ENCODE results near the gene VPS29. TPM values are rescaled to one million over a fixed set of nuclear protein-coding genes. Genes with fewer than 3 reads are reported as not detected.
A peak's percentile ranks its signal among the peaks of the same experiment; 100 is the strongest.

The VPS29 gene
- polyA plus RNA-seq, 1 donor (not counting 4 experiments of a cell fraction or from before 2014, with no cell fraction given) = 219 TPM

- H3K4me2 ChIP-seq (ENCODE audit: control insufficient read depth, extremely low read depth, insufficient read depth, low read depth, low read length) = peak within 1 kb of the TSS; percentile 86
- peak within 1 kb of the TSS; percentile 92 for H3K9ac ChIP-seq (ENCODE audit: control insufficient read depth, extremely low read depth, insufficient read depth, low read length)
- H3K36me3 ChIP-seq (ENCODE audit: control insufficient read depth in 2 of 2, extremely low read depth in 1 of 2, insufficient read depth in 2 of 2, low read length in 2 of 2) = peaks cover 12 to 14% of the 10 kb centered on the region in 2 experiments
- no peaks in the 10 kb centered on the region for H3K9me3 ChIP-seq (ENCODE audit: control insufficient read depth, low read depth, low read length)
- dilution Hi-C loops (cut with MboI; ENCODE audit: extremely low pct_ligation_motif_present, low sequenced_read_pairs) = no loop called here
- no peaks in the 10 kb centered on the region for H3K27me3 ChIP-seq (ENCODE audit: control insufficient read depth, extremely low read depth, insufficient read depth, low read length)
- peaks cover 45% of the 10 kb centered on the region for H3K79me2 ChIP-seq (ENCODE audit: control insufficient read depth, insufficient read depth, low read length)
- no peaks in the 10 kb centered on the region for H4K20me1 ChIP-seq (ENCODE audit: control insufficient read depth, extremely low read depth, insufficient read depth, low read length)
- FAIRE-seq (peak; percentile 43), DNase-seq (ENCODE audit: low read depth, low spot score) (peak; percentile 71)
- peak within 1 kb of the TSS; percentile 86 for H2AFZ ChIP-seq (ENCODE audit: control insufficient read depth, low read length)
- peaks cover 3% of the 10 kb centered on the region for H3K4me1 ChIP-seq (ENCODE audit: control insufficient read depth, extremely low read depth, insufficient read depth, low read length)
- H3K27ac ChIP-seq (ENCODE audit: control insufficient read depth, insufficient read depth, low read length) = peak within 1 kb of the TSS; percentile 82
- TF ChIP-seq CTCF (optimal IDR thresholded peaks at IDR 0.05 in 1 of 3, IDR thresholded peaks at IDR 0.05 in 1 of 3, conservative IDR thresholded peaks at IDR 0.05 in 1 of 3; ENCODE audit: extremely low read depth in 1 of 3, insufficient read depth in 2 of 3, low read length in 3 of 3) = peak; percentile 91 to 94 (median 92)
- TF ChIP-seq EZH2 (IDR thresholded peaks at IDR 0.05; ENCODE audit: low read length) = no peak
- H3K4me3 ChIP-seq (ENCODE audit: control insufficient read depth in 2 of 3, extremely low read depth in 1 of 3, insufficient read depth in 2 of 3, low read depth in 1 of 3, low read length in 3 of 3) = peak within 1 kb of the TSS; percentile 89 to 99 (median 97)
- H3K9me1 ChIP-seq (ENCODE audit: control insufficient read depth, extremely low read depth, insufficient read depth, low read length) = no peaks in the 10 kb centered on the region
These were observed 52.0 kb downstream of the VPS29 start, which contains the start of gene ARPC3 for GRCh38 chr12:110449799-110450497. ARPC3 (minus strand) TSS chr12:110450337; CDS start chr12:110450260, 77 bp downstream.

GRCh38 chr12:110444455-110444854 is 57.5 kb downstream of the VPS29 start:
- H2AFZ ChIP-seq (ENCODE audit: control insufficient read depth, low read length) = no peak overlapping the region
- FAIRE-seq (no peak), DNase-seq (ENCODE audit: low read depth, low spot score) (no peak)
- no peak overlapping the region for H3K27ac ChIP-seq (ENCODE audit: control insufficient read depth, insufficient read depth, low read length)
- no peaks in the 10 kb centered on the region for H3K27me3 ChIP-seq (ENCODE audit: control insufficient read depth, extremely low read depth, insufficient read depth, low read length)
- no peak overlapping the region for H3K4me2 ChIP-seq (ENCODE audit: control insufficient read depth, extremely low read depth, insufficient read depth, low read depth, low read length)
- H3K9ac ChIP-seq (ENCODE audit: control insufficient read depth, extremely low read depth, insufficient read depth, low read length) = no peak overlapping the region
- H3K36me3 ChIP-seq (ENCODE audit: control insufficient read depth in 2 of 2, extremely low read depth in 1 of 2, insufficient read depth in 2 of 2, low read length in 2 of 2) = peaks cover 19 to 24% of the 10 kb centered on the region in 2 experiments
- no peak overlapping the region for H3K4me3 ChIP-seq (ENCODE audit: control insufficient read depth in 2 of 3, extremely low read depth in 1 of 3, insufficient read depth in 2 of 3, low read depth in 1 of 3, low read length in 3 of 3)
- H3K4me1 ChIP-seq (ENCODE audit: control insufficient read depth, extremely low read depth, insufficient read depth, low read length) = no peaks in the 10 kb centered on the region
- peaks cover 44% of the 10 kb centered on the region for H3K79me2 ChIP-seq (ENCODE audit: control insufficient read depth, insufficient read depth, low read length)
- H3K9me1 ChIP-seq (ENCODE audit: control insufficient read depth, extremely low read depth, insufficient read depth, low read length) = no peaks in the 10 kb centered on the region
- no peaks in the 10 kb centered on the region for H3K9me3 ChIP-seq (ENCODE audit: control insufficient read depth, low read depth, low read length)
- dilution Hi-C loops (cut with MboI; ENCODE audit: extremely low pct_ligation_motif_present, low sequenced_read_pairs) = no loop called here
- no peaks in the 10 kb centered on the region for H4K20me1 ChIP-seq (ENCODE audit: control insufficient read depth, extremely low read depth, insufficient read depth, low read length)
- TF ChIP-seq EZH2 (IDR thresholded peaks at IDR 0.05; ENCODE audit: low read length) (no peak), CTCF (optimal IDR thresholded peaks at IDR 0.05 in 1 of 3, IDR thresholded peaks at IDR 0.05 in 1 of 3, conservative IDR thresholded peaks at IDR 0.05 in 1 of 3; ENCODE audit: extremely low read depth in 1 of 3, insufficient read depth in 2 of 3, low read length in 3 of 3) (no peak)

Small RNA genes within 50 kb of the gene (small RNA-seq; reads per million reads assigned to genes)
- 0 reads per million in 3 experiments for gene RF00278 (ENCODE audit: insufficient read length in 3 of 3, low read depth in 3 of 3, low replicate concordance in 1 of 3)

Other genes with a start within 250 kb of the VPS29 start
- gene ATP2A2, start 220.9 kb downstream of the VPS29 start, polyA plus RNA-seq = 54.5 to 190 TPM (median 127 TPM) in 3 replicates
- 49.4 to 68.2 TPM (median 52.8 TPM) in 3 replicates for gene ANAPC7, start 98.4 kb downstream of the VPS29 start, polyA plus RNA-seq
- gene ARPC3, start 51.8 kb downstream of the VPS29 start, polyA plus RNA-seq = 90.0 to 139 TPM (median 106 TPM) in 3 replicates
- gene GPN3, start 33.9 kb downstream of the VPS29 start, polyA plus RNA-seq = 22.8 to 35.5 TPM (median 31.6 TPM) in 3 replicates
- gene FAM216A, start 33.3 kb downstream of the VPS29 start, polyA plus RNA-seq = 7.8 to 15.3 TPM (median 11.8 TPM) in 3 replicates
- 0.15 to 0.41 TPM (median 0.31 TPM) in 3 replicates for gene RAD9B, start 220 bp upstream of the VPS29 start, polyA plus RNA-seq
- gene PPTC7, start 81.2 kb upstream of the VPS29 start, polyA plus RNA-seq = 23.3 to 35.9 TPM (median 23.7 TPM) in 3 replicates
- 14.4 to 31.8 TPM (median 30.6 TPM) in 3 replicates for gene TCTN1, start 112.0 kb upstream of the VPS29 start, polyA plus RNA-seq
- 1.1 to 2.1 TPM (median 1.2 TPM) in 3 replicates for gene HVCN1, start 187.0 kb upstream of the VPS29 start, polyA plus RNA-seq
- gene PPP1CC, start 240.8 kb upstream of the VPS29 start, polyA plus RNA-seq = 77.4 to 158 TPM (median 83.3 TPM) in 3 replicates

Measured in keratinocyte (primary cell).